Stimulated activated naive B cell treated with anti-CD40 and anti-IgM and Interleukin-4, amounts not matched to agents 10 μg/mL and 1 μg/mL and 100 μg/mL, for 72 hours (primary cell): ENCODE results near the gene SNRPD3.
A peak's percentile ranks its signal among the peaks of the same experiment; 100 is the strongest.
"Not testable (repeated sequence)": the region's sequence is repeated elsewhere in the genome, so short reads cannot be mapped to it uniquely, and the experiment has no call there.

Experiments used
- ATAC-seq, 2 donors: fragments of 150-1000 bp; cut with Tn5 transposase; replicated peaks; 2 replicates each; pipeline ENCODE4 v1.10.0; 2021; ENCODE audit warnings: moderate library complexity in 1 of 2
- DNase-seq: peaks from one replicate; pipeline ENCODE4 v3.0.0; 2021
- H3K27ac Mint-ChIP-seq: one replicate; pipeline ENCODE4 v1.8.0; 2022; ENCODE audit warnings: mild to moderate bottlenecking, mixed read lengths
- H3K27me3 Mint-ChIP-seq, 2 donors: one replicate each; pipeline ENCODE4 v1.8.0; 2022; ENCODE audit warnings: mixed read lengths in 2 of 2
- H3K36me3 Mint-ChIP-seq, 2 donors: one replicate each; pipeline ENCODE4 v1.8.0; 2022; ENCODE audit warnings: mixed read lengths in 2 of 2, mild to moderate bottlenecking in 1 of 2
- H3K4me1 Mint-ChIP-seq, 2 donors: one replicate each; pipeline ENCODE4 v1.8.0; 2022; ENCODE audit warnings: mixed read lengths in 2 of 2, mild to moderate bottlenecking in 1 of 2
- H3K4me3 Mint-ChIP-seq, 2 donors: one replicate each; pipeline ENCODE4 v1.8.0; 2022; ENCODE audit warnings: mild to moderate bottlenecking in 2 of 2, mixed read lengths in 2 of 2, moderate library complexity in 1 of 2
- H3K9me3 Mint-ChIP-seq, 2 donors: one replicate each; pipeline ENCODE4 v1.8.0; 2022; ENCODE audit warnings: mixed read lengths in 2 of 2, mild to moderate bottlenecking in 1 of 2

Gene SNRPD3

DNA sequence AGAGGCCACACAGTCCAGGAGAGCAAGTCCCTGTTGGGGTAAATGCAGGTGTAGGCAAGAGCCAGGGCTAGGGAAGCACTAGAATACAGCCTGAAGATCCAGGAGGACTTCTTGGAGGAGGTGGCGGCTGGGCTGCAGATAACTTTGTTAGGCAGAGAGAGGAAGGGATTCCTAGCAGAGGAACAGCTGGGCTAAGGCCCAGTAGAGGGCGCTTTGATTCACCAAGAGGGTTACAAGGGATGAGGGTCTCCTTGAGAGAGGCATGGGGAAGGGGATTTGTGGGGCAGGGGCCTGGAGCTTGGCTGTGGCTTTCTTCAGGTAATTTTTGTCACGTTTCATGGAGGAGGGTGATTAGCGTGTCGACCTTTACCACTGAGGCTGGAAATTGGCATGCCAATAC lies 65.4 kb downstream of the SNRPD3 start:
- not testable (repeated sequence) for ATAC-seq, H3K27ac Mint-ChIP-seq, H3K4me3 Mint-ChIP-seq, H3K36me3 Mint-ChIP-seq, H3K4me1 Mint-ChIP-seq, DNase-seq, H3K27me3 Mint-ChIP-seq, H3K9me3 Mint-ChIP-seq

DNA sequence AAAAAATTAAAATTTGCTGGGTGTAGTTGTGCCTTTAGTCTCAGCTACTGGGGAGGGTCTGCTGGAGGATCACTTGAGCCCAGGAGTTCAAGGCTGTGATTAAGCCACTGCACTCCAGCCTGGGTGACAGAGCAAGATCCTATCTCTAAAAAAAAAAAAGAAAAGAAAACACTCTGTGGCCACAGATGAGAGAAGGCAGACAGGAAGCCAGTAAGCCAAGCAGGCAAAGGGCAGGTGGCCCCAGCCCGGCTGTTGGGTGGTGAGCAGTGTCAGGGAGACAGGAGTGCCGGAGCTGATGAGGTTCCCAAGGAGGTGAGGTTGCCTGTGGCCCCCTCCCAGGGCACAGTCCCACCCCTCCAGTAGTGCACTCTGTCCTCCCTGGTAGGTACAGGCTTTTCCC lies 66.8 kb downstream of the SNRPD3 start:
- peak overlapping the region; percentile 76 for H3K27ac Mint-ChIP-seq
- not testable (repeated sequence) for H3K9me3 Mint-ChIP-seq, H3K4me1 Mint-ChIP-seq, H3K4me3 Mint-ChIP-seq, ATAC-seq, DNase-seq, H3K27me3 Mint-ChIP-seq
- H3K36me3 Mint-ChIP-seq, result peaks cover 1 to 11% of the 10 kb centered on the region in 2 donors
